ENCODE measurements around the gene SLC12A7. TPM values are rescaled to one million over a fixed set of nuclear protein-coding genes. Genes with fewer than 3 reads are reported as not detected.

Gene SLC12A7
- total RNA-seq, 2 donors from 2014 or later = 27.6 to 138 TPM

DNA sequence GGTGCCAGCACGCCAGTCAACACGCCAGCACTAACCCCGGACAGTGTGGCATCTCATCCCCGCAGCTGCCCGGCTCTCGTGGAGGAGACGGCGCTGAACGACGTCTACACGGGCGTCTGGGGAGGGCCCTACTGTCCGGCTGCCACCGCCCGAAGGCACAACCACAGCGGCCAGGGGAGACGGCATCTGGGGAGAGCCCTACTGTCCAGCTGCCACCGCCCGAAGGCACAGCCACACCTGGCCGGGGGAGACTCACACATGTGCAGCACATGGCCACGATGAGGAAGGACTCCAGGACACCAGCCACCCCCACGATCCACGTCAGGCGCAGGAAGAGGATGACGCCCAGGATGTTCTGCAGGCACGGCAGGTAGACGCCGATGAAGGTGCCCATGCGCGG lies 23.1 kb downstream of the SLC12A7 start:
- peaks cover 0 to 6% of the 10 kb centered on the region in 2 donors for H3K36me3 ChIP-seq
- H3K9me3 ChIP-seq = no peaks in the 10 kb centered on the region
- no peak overlapping the region for H3K27ac ChIP-seq
- DNase-seq (ENCODE audit: low spot score) = no peak
- H3K27me3 ChIP-seq (replicated peaks; ENCODE audit: insufficient read depth) = no peaks in the 10 kb centered on the region
- WGBS = 94% methylated on average over 30 of the region's 30 CpGs
- no peaks in the 10 kb centered on the region for H3K4me1 ChIP-seq (replicated peaks)
- H3K4me3 ChIP-seq = no peak overlapping the region
- TF ChIP-seq, protein P1, sequence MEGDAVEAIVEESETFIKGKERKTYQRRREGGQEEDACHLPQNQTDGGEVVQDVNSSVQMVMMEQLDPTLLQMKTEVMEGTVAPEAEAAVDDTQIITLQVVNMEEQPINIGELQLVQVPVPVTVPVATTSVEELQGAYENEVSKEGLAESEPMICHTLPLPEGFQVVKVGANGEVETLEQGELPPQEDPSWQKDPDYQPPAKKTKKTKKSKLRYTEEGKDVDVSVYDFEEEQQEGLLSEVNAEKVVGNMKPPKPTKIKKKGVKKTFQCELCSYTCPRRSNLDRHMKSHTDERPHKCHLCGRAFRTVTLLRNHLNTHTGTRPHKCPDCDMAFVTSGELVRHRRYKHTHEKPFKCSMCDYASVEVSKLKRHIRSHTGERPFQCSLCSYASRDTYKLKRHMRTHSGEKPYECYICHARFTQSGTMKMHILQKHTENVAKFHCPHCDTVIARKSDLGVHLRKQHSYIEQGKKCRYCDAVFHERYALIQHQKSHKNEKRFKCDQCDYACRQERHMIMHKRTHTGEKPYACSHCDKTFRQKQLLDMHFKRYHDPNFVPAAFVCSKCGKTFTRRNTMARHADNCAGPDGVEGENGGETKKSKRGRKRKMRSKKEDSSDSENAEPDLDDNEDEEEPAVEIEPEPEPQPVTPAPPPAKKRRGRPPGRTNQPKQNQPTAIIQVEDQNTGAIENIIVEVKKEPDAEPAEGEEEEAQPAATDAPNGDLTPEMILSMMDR (IDR thresholded peaks at IDR 0.05) = no peak
- TF ChIP-seq POLR2AphosphoS5 (IDR thresholded peaks at IDR 0.05) = no peak
- TF ChIP-seq POLR2A (IDR thresholded peaks at IDR 0.05) = no peak
- intact Hi-C loops (cut with DNase I) = no loop called here

DNA sequence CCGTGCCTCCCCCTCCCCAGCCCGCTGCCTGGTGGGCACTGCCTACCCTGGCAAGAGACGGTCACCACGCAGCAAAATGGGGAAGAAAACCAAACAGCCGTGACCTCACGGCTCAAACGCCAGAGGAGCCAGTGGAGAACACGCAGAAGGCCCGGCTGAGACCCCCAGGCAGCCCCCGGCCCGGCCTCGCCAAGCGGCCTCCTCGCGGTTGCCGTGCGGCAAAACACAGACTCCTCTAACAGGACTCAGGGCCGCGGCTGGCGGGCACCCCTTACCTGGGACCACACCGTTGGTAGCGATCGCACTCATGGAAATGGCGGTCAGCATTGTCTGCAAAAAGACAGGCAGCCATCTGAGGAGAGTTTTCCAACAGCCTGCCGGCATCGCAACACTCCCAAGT lies 23.8 kb downstream of the SLC12A7 start:
- Histone ChIP-seq H3K9me3 (no peaks in the 10 kb centered on the region), H3K4me3 (no peak overlapping the region), H3K27me3 (replicated peaks; ENCODE audit: insufficient read depth) (no peaks in the 10 kb centered on the region), H3K27ac (no peak overlapping the region), H3K36me3 (peaks cover 0 to 6% of the 10 kb centered on the region in 2 donors), H3K4me1 (replicated peaks) (no peaks in the 10 kb centered on the region)
- TF ChIP-seq, protein P1 (IDR thresholded peaks at IDR 0.05) = no peak
- no peak for TF ChIP-seq POLR2A (IDR thresholded peaks at IDR 0.05)
- no peak for TF ChIP-seq POLR2AphosphoS5 (IDR thresholded peaks at IDR 0.05)
- no peak for DNase-seq (ENCODE audit: low spot score)
- intact Hi-C loops (cut with DNase I) = no loop called here
- WGBS = 97% methylated on average over 24 of the region's 26 CpGs

DNA sequence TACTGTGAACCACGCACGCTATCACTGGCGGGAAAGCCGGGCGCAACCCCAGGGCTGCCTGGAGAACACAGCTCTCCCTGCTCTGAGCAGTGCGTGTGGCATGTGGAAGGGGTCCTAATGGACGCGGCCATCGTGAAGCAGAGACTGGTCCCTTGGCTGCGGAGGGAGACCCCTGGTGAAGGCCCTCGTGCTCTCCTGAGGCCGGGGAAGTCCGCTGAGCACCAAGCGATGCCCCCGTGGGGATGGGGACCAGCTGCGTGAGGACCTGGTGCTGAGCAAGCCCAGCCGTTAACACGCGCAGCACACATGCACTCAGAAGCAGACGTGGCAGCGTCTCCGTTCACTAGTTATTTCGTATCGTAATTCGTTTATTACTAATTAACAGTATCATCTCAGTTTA lies 24.4 kb downstream of the SLC12A7 start:
- intact Hi-C loops (cut with DNase I) = no loop called here
- peaks cover 0 to 6% of the 10 kb centered on the region in 2 donors for H3K36me3 ChIP-seq
- 97% methylated on average over 25 of the region's 25 CpGs for WGBS
- no peaks in the 10 kb centered on the region for H3K4me1 ChIP-seq (replicated peaks)
- H3K27ac ChIP-seq = no peak overlapping the region
- no peaks in the 10 kb centered on the region for H3K9me3 ChIP-seq
- TF ChIP-seq, protein P1 (IDR thresholded peaks at IDR 0.05) = no peak
- no peak for TF ChIP-seq POLR2A (IDR thresholded peaks at IDR 0.05)
- no peak for TF ChIP-seq POLR2AphosphoS5 (IDR thresholded peaks at IDR 0.05)
- no peak overlapping the region for H3K4me3 ChIP-seq
- no peak for DNase-seq (ENCODE audit: low spot score)
- no peaks in the 10 kb centered on the region for H3K27me3 ChIP-seq (replicated peaks; ENCODE audit: insufficient read depth)

DNA sequence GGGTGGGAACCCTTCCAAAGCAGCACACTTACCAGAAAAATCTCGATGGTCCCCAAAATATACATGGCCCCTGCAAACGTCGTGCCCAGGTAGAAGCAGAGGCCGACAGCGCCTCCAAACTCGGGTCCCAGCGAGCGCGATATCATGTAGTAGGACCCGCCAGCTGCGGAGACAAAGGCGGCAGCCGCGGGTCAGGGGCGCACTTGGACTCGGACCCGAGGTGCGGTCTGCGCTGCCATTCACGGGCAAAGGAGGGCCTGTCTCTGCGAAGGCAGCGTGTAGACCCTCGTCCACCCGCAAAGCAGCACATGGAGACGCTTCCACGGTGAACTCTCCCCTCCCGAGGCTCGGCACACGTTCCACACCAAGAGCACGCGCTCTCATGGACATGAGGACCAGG lies 25.0 kb downstream of the SLC12A7 start:
- Histone ChIP-seq H3K4me3 (no peak overlapping the region), H3K9me3 (no peaks in the 10 kb centered on the region), H3K4me1 (replicated peaks) (no peaks in the 10 kb centered on the region), H3K27ac (no peak overlapping the region), H3K27me3 (replicated peaks; ENCODE audit: insufficient read depth) (no peaks in the 10 kb centered on the region), H3K36me3 (peaks cover 0 to 6% of the 10 kb centered on the region in 2 donors)
- 94% methylated on average over 31 of the region's 31 CpGs for WGBS
- intact Hi-C loops (cut with DNase I) = no loop called here
- no peak for TF ChIP-seq POLR2A (IDR thresholded peaks at IDR 0.05)
- TF ChIP-seq, protein P1 (IDR thresholded peaks at IDR 0.05) = no peak
- no peak for TF ChIP-seq POLR2AphosphoS5 (IDR thresholded peaks at IDR 0.05)
- no peak for DNase-seq (ENCODE audit: low spot score)

DNA sequence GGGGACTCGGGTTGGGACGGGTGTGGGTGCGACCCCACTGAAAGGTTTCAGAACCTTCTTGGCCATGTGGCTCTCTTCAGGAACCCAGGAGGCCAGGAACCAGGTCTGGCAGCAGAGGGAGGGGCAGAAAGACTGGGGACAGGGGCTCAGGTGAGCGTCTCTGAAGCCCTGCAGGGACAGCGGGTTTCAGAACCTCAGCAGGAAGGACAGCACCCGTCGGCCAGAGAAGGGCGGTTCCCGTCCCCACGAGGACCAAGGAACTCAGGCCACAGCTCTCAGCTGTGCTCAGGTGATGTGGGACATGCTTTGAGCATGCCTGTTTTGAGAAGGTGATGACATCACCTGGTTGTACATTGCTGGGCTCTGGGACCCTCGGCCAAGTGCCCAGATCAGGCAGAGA lies 25.7 kb downstream of the SLC12A7 start:
- DNase-seq (ENCODE audit: low spot score) = no peak
- intact Hi-C loops (cut with DNase I) = no loop called here
- TF ChIP-seq POLR2A (IDR thresholded peaks at IDR 0.05) (no peak), POLR2AphosphoS5 (IDR thresholded peaks at IDR 0.05) (no peak)
- TF ChIP-seq, protein P1 (IDR thresholded peaks at IDR 0.05) = no peak
- Histone ChIP-seq H3K4me1 (replicated peaks) (no peaks in the 10 kb centered on the region), H3K4me3 (no peak overlapping the region), H3K36me3 (peaks cover 0 to 6% of the 10 kb centered on the region in 2 donors), H3K27me3 (replicated peaks; ENCODE audit: insufficient read depth) (no peaks in the 10 kb centered on the region), H3K27ac (no peak overlapping the region), H3K9me3 (no peaks in the 10 kb centered on the region)
- WGBS = 78% methylated on average over 11 of the region's 11 CpGs
